Measurements from ENCODE around the gene IRAK3.
"Not testable (repeated sequence)": the region's sequence is repeated elsewhere in the genome, so short reads cannot be mapped to it uniquely, and the experiment has no call there.

IRAK3 gene

DNA sequence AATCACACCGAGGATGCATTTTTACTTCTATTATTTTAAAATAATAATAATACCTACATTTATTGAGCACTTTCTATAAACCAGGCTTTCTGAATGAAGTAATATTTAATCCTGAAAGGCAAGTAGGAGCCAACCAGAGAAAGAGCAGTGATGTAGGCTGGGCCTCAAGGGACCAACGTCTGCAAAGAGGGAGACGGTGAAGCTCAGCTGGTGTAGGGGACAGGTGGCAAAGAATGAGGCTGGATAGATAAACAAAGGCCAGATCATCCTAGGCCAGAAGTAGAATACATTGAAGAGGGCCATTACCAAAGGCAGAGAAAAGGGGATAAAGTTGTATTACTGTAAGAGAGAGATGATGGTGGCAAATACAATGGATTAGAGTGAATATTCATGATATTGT, 18.4 kb upstream of the IRAK3 start:
- no peak for DNase-seq

GRCh38 chr12:66174391-66175325, 14.4 kb upstream of the IRAK3 start:
- not testable (repeated sequence) for DNase-seq

DNA sequence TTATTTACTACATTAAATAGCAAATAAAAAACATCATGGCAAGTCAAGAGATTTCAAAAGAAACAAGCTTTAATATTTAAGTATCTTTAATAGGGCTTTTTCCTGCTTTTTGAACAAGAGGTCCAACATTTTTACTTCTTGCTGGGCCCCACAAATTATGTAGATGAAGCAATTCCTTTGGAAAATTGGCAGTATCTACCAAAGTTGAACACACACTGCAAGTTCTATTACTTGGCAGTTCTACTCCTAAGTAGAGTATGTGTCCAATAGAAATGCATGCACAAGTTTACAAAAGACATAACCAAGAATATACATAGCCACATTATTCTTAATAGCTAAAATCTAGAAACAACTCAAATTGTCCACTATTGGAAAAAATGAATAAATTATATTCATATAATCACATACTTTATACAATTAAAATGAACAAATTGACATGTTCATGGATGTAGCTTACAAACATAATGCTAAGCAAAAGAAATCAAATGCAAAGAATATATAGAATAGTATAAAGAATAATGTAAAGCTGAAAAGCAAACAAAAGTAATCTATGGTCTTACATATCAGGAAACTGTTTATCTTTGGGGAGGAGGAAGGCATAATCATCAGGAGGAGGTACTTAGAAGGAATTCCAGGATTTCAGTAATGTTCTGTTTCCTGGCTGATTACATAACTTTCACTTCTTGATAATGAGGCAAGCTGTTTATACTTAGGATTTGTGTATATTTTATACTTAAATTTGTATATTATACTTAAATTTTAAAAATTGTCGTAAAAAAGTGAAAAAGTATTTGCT, 12.7 kb upstream of the IRAK3 start:
- no peak for DNase-seq

DNA sequence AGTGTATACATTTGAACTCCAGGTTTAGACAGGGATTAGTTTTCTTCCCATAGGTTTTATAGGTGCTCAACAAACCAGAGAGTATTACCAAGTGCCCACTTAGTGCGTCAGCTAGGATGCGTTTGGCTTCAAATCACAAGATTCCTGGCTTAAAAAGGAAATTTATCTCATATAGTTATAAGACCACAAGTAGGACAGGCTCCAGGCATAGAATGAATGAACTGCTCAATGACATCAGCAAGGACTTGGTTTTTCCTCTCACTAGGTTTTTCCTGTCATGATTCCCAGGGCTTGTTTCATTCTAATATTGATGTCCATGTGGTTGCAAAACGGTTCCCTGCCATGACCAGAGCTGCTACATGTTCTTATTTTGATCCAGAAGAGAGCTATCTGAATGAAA, 6.1 kb upstream of the IRAK3 start:
- no peak for DNase-seq

DNA sequence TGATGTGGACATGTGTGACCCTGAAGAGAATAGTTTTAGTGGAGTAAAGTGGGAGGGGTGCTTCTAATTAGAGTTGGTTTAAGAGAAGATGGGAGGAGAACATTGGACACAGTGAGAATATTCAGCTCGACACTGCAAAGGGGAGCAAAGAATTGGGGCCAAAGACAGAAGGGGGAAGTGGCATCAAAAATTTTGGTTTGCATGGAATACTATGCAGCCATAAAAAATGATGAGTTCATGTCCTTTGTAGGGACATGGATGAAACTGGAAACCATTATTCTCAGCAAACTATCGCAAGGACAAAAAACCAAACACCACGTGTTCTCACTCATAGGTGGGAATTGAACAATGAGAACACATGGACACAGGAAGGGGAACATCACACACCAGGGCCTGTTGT, 4.2 kb upstream of the IRAK3 start:
- not testable (repeated sequence) for DNase-seq

- DNase-seq = no peak
These were observed 2.0 kb upstream of the IRAK3 start for GRCh38 chr12:66187036-66187435.

GRCh38 chr12:66187821-66188220, 1.2 kb upstream of the IRAK3 start:
- no peak for DNase-seq

DNA sequence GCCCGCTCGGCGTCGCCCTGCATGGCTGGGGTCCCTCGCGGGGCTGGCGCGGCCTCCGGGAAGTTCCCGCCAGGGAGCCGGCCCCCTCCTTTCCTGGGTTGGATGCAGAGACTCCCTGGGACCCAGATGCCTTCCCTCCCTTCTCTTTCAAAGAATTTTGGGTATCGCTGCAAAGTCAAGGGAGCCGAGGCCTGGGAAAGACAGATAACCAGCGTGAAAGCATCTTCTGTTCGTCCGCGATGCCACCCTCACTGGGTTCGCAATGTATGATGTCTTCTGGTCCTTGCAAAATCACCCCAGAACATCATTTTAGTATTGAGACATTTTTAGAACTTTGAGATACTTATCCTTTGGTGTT, 451 bp downstream of the IRAK3 start:
- DNase-seq = peak; percentile 42

DNA sequence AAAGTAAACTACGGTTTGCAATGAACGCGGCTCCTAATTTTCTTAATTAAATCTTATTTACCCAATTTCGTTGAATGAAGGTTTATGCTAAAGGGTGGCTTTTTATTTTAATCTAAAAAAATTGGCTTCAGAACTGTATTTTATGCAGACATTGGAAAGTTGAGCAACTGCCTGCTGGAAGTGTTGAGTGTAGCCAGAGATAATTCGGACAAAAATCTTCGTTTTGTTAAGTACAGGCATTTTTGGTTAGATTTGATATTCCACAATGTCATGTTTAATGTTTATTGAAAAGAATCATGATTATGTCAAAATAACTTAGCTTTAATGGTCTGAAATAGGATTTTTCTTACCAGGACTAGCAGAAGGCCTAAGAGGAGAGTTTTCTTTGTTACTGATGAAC, 875 bp downstream of the IRAK3 start:
- peak; percentile 38 for DNase-seq

DNA sequence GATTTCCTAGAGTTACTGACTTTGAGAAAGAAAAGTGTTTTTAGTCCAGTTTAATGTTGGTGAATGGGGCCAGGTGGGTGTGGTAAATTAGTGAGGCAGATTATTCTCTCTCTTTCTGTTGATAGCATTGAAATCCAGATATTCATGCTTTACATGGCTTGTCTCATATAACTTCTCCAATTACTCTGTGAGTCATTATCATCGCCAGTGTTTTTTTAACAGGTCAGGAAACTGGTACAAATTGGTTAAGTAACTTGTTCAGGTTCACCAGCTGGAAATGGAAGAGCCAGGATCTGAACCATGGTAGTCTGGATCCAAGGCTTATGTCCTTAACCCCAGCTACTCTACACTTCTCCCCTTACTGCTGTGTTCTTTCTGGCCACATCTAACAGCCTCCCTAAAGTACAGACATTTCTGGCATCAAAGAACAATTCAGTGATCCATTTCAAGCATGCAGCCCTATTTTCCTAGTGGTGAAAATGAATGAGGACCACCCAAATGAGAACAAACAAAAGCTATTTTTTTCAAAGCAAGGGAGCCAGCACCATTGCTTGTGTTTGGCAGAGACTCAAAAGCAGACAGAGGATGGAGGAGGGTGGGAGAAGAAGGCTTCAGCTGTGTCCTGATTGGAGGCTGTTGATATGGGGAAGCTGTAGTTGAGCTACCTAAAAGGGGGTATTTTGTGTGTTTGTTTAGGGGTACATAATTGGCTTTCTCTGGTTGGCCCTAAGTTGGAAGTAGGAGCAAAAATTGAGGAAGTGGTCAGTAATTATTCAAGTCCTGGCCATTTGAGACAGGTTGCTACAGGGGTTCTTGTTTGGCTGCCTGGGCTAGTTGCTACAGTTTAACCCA, 1.7 kb downstream of the IRAK3 start:
- peak; percentile 77 for DNase-seq

GRCh38 chr12:66191547-66192126, 2.6 kb downstream of the IRAK3 start:
- DNase-seq = peak; percentile 95

DNA sequence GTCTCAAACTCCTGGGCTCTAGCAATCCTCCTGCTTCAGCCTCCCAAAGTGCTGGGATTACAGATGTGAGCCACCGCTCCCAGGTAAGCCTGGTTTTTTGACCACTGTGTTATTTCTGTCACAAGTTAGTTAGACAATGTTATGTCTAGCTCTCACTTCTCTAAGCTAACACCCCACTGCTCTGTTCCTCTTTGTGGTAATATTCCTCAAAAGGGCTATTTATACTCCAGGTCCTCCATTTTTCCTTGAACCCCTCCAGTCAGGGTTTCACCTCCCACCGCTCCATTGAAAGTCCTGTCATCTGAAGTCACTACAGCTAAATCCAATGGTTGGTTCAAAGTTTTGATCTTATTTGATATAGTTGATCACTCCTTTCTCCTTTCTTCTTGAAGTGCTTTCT, 5.1 kb downstream of the IRAK3 start:
- DNase-seq = no peak

- no peak for DNase-seq
These were observed 6.2 kb downstream of the IRAK3 start for GRCh38 chr12:66195242-66195641.

GRCh38 chr12:66196806-66197205, 7.8 kb downstream of the IRAK3 start:
- no peak for DNase-seq

GRCh38 chr12:66197495-66197921, 8.5 kb downstream of the IRAK3 start:
- DNase-seq = no peak

- no peak for DNase-seq
These were observed 10.1 kb downstream of the IRAK3 start for GRCh38 chr12:66199141-66199540.

- DNase-seq = no peak
These were observed 11.0 kb downstream of the IRAK3 start for GRCh38 chr12:66199831-66200509.

DNA sequence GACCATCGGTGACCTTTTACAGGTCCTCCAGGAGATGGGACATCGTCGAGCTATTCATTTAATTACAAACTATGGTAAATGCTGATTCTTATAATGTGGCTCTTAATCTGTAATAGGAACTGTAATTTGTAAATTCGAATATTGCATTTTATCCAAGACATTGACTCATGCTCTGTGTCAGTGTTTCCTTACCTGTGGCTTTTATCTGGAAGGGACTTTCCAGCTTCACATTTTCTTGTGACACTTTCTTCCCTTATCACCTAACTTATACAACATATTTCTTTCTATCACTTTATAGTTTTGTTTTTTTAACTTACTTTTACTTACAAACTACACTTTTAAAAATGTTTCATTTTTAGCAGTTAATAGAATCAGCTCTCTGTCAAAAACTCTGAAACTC, 14.8 kb downstream of the IRAK3 start:
- no peak for DNase-seq

- DNase-seq = no peak
These were observed 17.1 kb downstream of the IRAK3 start for GRCh38 chr12:66206141-66206540.

- no peak for DNase-seq
These were observed 21.8 kb downstream of the IRAK3 start for GRCh38 chr12:66210840-66211239.

DNA sequence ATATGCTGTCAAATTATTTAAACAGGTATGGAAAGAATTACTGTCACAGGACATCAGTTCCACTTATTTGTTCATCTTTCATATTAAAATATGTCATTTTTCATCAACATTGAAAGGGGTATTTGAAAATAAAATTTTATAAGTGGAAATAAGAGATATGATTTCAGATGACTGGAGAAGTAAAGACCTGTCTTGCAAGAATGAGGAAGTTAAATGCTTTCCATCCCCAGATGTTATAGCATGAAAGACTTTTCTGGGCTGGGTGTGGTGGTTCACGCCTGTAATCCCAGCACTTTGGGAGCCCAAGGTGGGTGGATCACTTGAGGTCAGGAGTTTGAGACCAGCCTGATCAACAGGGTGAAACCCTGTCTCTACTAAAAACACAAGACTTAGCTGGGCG, 22.6 kb downstream of the IRAK3 start:
- not testable (repeated sequence) for DNase-seq

DNA sequence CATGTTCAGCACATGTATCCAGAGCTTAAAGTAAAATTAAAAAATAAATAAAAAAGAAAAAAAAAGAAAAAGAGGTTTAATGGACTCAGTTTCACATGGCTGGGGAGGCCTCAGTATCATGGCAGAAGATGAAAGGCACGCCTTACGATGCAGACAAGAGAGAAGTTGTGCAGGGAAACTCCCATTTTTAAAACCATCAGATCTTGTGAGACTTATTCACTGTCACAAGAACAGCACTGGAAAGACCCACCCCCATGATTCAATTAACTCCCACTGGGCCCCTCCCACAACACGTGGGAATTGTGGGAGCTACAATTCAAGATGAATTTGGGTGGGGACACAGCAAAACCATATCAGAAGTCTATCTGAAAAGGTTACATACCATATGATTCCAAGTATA, 24.0 kb downstream of the IRAK3 start:
- not testable (repeated sequence) for DNase-seq
